HG03354 (cell line): ENCODE data around the gene ACTR1A.
"Not testable (repeated sequence)": the region's sequence is repeated elsewhere in the genome, so short reads cannot be mapped to it uniquely, and the experiment has no call there.

ENCODE experiments used
- ATAC-seq: cut with Tn5 transposase; IDR thresholded peaks from one replicate; pipeline ENCODE4 v1.9.1; 2021; ENCODE audit warnings: mild to moderate bottlenecking; ENCODE audit not compliant: unreplicated experiment, poor library complexity, severe bottlenecking

ACTR1A gene

GRCh38 chr10:102458656-102459055 is 43.9 kb downstream of the ACTR1A start:
- no peak for ATAC-seq

DNA sequence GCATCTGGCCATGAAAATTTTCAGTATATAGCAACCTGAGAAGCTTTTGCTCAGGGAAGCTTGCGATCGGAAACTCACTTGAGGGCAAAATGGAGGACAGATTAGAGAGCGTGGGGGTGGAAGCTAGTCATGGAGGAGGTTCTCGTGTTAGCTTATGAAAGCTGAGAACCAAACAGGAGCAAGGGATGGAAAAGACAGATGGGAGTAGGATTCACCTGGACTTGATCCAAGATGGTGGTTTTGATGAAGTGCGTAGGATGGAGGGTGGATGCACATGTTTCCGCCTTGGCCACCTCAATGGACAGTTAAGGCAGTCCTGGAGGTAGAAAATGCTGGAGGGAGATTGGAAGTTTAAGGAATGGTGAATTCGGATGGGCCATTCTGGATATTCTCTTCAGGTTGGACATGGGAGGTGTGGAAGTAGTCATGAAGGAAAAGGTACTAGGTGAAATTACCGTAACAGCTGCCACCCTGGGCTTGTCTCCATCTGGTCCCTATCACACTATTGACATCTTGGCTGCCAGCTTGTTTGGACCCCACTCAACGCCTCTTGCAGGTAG is 44.8 kb downstream of the ACTR1A start:
- ATAC-seq: no peak

- no peak for ATAC-seq
Observed at GRCh38 chr10:102455893-102456471, 46.5 kb downstream of the ACTR1A start.

GRCh38 chr10:102454662-102455487 is 47.6 kb downstream of the ACTR1A start:
- ATAC-seq: not testable (repeated sequence)

- ATAC-seq: no peak
Observed at GRCh38 chr10:102453502-102453901, 49.0 kb downstream of the ACTR1A start.

GRCh38 chr10:102452672-102453340 is 49.7 kb downstream of the ACTR1A start:
- ATAC-seq: no peak

- no peak for ATAC-seq
Observed at GRCh38 chr10:102451105-102451969, 51.2 kb downstream of the ACTR1A start, which contains the start of gene C10orf95. Gene C10orf95 (minus strand): TSS chr10:102451543. CDS start chr10:102451093, 450 bp downstream.

GRCh38 chr10:102450374-102451104 is 52.0 kb downstream of the ACTR1A start:
- ATAC-seq: peak; percentile 77

DNA sequence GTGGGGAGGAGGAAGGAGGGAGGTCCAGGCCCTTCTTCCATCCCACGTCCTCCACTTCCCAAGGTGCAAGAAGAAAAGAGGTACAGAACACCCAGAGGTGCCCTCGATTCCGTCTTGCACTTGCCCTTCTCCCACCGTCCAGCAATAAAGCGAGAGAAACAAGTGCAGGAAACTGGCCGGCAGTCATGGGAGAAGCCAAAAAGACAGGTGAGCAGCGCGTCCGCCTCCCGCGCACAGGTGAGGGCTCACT is 52.5 kb downstream of the ACTR1A start:
- peak; percentile 13 for ATAC-seq

GRCh38 chr10:102449321-102450123 is 53.0 kb downstream of the ACTR1A start:
- peak; percentile 61 for ATAC-seq

GRCh38 chr10:102444851-102445250 is 57.7 kb downstream of the ACTR1A start:
- ATAC-seq: no peak

GRCh38 chr10:102438374-102438773 is 64.1 kb downstream of the ACTR1A start:
- no peak for ATAC-seq

DNA sequence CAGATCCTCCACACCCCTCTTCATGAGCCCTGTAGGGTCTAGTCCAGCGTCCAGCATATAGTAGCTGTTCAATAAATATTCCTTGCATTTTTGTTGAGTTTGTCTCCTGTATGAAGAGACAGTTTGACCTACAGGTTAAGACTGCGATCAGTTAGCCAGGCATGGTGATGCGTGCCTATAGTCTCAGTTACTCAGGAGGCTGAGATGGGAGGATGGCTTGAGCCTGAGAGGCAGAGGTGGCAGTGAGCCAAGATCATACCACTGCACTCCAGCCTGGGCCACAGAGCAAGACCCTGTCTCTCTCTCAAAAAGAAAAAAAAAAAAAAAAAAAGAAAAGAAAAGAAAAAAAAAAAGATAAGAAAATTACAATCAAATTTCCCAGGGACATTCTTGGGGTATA is 65.0 kb downstream of the ACTR1A start:
- ATAC-seq: no peak

- no peak for ATAC-seq
Observed at GRCh38 chr10:102436312-102436711, 66.2 kb downstream of the ACTR1A start.

DNA sequence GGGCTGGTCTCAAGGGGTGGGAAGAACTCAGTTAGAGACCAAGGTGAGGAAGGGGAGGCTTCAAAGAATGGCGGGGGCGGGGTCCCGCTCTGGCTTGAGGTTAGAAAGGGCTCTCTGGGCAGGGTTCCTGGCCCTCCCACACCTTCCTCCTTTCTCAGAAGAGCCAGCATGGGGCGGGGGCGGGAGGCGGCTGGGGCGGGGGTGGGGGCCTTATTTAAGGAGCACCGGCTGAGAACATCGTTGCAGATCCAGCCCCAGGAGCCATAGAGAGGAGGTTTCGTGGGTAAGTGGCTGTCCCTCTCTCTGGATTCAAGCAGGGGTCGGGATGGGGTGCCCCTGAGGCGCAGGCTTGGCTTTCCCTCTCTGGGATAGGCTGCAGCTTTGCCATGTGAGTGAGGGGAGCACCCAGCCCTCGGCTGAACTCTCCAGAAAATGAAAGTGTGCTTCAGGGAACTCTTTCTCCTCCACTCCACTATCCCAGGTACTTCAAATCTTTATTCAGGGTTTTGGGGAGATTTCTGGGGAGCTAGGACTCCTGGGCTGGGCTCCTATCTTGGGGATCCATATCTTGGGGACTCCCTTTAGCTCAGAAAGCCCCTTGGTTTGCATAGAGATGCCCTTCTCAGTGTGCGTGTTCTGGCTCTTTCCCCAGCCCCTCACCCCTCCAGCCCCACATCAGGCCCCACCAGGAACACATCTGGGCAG is 66.8 kb downstream of the ACTR1A start:
- ATAC-seq: no peak

- no peak for ATAC-seq
Observed at GRCh38 chr10:102435133-102435497, 67.4 kb downstream of the ACTR1A start.

DNA sequence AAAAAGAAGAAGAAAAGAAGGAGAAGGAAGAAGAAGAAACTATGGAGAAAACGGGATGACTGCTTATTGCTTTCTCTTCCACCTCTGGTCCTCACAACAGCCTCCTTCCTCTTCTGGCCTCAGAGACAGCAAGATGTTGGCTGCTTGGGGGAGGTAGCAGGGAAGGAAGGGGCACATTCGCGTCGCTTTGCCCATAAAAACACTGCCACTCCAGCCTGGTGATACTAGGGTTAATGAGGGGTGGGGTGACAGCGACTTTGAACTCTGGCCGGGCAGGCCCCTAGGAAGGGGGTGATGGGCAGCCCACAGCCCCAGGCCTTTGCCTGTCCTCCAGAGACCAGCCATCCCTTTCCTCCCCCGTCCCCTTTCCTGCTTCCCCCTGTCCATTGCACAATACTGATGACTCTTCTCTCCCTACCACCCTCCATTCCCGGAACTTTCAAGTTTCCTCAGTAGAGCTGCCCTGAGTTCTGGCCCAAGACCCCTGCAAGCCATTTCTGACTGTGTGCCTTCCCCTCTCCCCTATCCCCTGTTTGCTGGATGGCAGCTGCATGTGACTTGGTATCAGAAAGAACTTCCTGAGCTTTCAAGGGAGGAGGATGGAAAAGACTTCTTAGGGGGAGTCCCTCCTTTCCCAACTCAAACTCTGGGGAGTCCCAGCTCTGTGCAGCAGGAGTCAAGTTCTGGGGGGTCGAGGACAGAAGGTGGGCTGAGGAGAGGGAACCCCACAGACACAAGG is 67.9 kb downstream of the ACTR1A start:
- ATAC-seq: no peak
